ENCODE data around the gene SMPD2.

SMPD2 gene

GRCh38 chr6:109484122-109484521 is 43.6 kb downstream of the SMPD2 start:
- H3K27me3 ChIP-seq (ENCODE audit: insufficient read depth, poor library complexity, severe bottlenecking): no peaks in the 10 kb centered on the region
- H3K4me3 ChIP-seq (replicated peaks; ENCODE audit: insufficient read depth, low read length): no peak overlapping the region
- TF ChIP-seq GABPA (IDR thresholded peaks at IDR 0.05; ENCODE audit: low read depth) (no peak), REST (IDR thresholded peaks at IDR 0.05; ENCODE audit: insufficient replicate concordance, low read depth) (no peak), CTCF (IDR thresholded peaks at IDR 0.05; ENCODE audit: insufficient read depth, low read length) (no peak), SPI1 (IDR thresholded peaks at IDR 0.05; ENCODE audit: borderline replicate concordance, low read depth) (no peak)
- DNase-seq (ENCODE audit: low read depth in 1 of 2, low spot score in 1 of 2): no peak
- no peak overlapping the region for H3K27ac ChIP-seq (replicated peaks)

GRCh38 chr6:109485266-109485935 is 44.9 kb downstream of the SMPD2 start:
- TF ChIP-seq POLR2AphosphoS5 (IDR thresholded peaks at IDR 0.05; ENCODE audit: low read depth): no peak
- TF ChIP-seq CTCF (IDR thresholded peaks at IDR 0.05; ENCODE audit: insufficient read depth, low read length): no peak
- no peak for TF ChIP-seq SPI1 (IDR thresholded peaks at IDR 0.05; ENCODE audit: borderline replicate concordance, low read depth)
- Histone ChIP-seq H3K4me3 (replicated peaks; ENCODE audit: insufficient read depth, low read length) (no peak overlapping the region), H3K27ac (replicated peaks) (no peak overlapping the region), H3K27me3 (ENCODE audit: insufficient read depth, poor library complexity, severe bottlenecking) (no peaks in the 10 kb centered on the region)
- DNase-seq (ENCODE audit: low read depth in 1 of 2, low spot score in 1 of 2): no peak

GRCh38 chr6:109486068-109486467 is 45.5 kb downstream of the SMPD2 start:
- Histone ChIP-seq H3K4me3 (replicated peaks; ENCODE audit: insufficient read depth, low read length) (no peak overlapping the region), H3K27ac (replicated peaks) (no peak overlapping the region), H3K27me3 (ENCODE audit: insufficient read depth, poor library complexity, severe bottlenecking) (no peaks in the 10 kb centered on the region)
- DNase-seq (ENCODE audit: low read depth in 1 of 2, low spot score in 1 of 2): no peak
- no peak for TF ChIP-seq REST (IDR thresholded peaks at IDR 0.05; ENCODE audit: insufficient replicate concordance, low read depth)

GRCh38 chr6:109488001-109488400 is 47.5 kb downstream of the SMPD2 start:
- TF ChIP-seq GABPA (IDR thresholded peaks at IDR 0.05; ENCODE audit: low read depth) (no peak), CTCF (IDR thresholded peaks at IDR 0.05; ENCODE audit: insufficient read depth, low read length) (no peak), SPI1 (IDR thresholded peaks at IDR 0.05; ENCODE audit: borderline replicate concordance, low read depth) (no peak), POLR2AphosphoS5 (IDR thresholded peaks at IDR 0.05; ENCODE audit: low read depth) (no peak), REST (IDR thresholded peaks at IDR 0.05; ENCODE audit: insufficient replicate concordance, low read depth) (no peak)
- Histone ChIP-seq H3K4me3 (replicated peaks; ENCODE audit: insufficient read depth, low read length) (no peak overlapping the region), H3K27me3 (ENCODE audit: insufficient read depth, poor library complexity, severe bottlenecking) (no peaks in the 10 kb centered on the region), H3K27ac (replicated peaks) (no peak overlapping the region)
- DNase-seq (ENCODE audit: low read depth in 1 of 2, low spot score in 1 of 2): no peak

Data from HL-60 (cell line).